NK-92 treated with Interleukin-12 subunit alpha and Interleukin-12 subunit beta, amount 100 ng/mL, for 24 hours (cell line): ENCODE data around the gene GTPBP1.

Experiments used
- DNase-seq: peaks from one replicate; lab custom pipeline; 2025; lab: John Stamatoyannopoulos, UW

Gene GTPBP1

GRCh38 chr22:38704654-38705234, 1.0 kb upstream of the GTPBP1 start:
- DNase-seq = no peak

GRCh38 chr22:38706101-38706900, 557 bp downstream of the GTPBP1 start:
- peak; percentile 42 for DNase-seq

- DNase-seq = no peak
Measured at GRCh38 chr22:38706901-38707195, 1.1 kb downstream of the GTPBP1 start.

GRCh38 chr22:38707346-38707745, 1.6 kb downstream of the GTPBP1 start:
- DNase-seq = no peak

DNA sequence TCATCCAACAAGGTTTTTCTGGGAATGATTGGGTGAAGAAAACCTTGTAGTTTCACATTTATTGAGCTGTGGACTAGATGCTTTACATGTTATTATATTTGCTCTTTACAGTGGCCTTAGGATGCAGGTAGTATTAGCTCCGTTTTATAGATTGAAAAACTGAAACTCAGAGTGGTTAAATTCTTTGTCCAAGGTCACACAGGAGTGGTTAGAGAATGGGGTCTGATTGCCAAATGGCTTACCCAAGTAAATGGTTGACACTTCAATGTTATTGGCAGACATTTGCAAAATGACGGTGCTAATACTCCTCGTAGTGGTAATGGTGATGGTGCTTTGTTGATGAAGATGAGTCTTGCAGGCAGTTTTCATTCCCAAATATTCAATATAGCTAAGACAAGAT, 2.2 kb downstream of the GTPBP1 start:
- no peak for DNase-seq

GRCh38 chr22:38709306-38709705, 3.6 kb downstream of the GTPBP1 start:
- no peak for DNase-seq

DNA sequence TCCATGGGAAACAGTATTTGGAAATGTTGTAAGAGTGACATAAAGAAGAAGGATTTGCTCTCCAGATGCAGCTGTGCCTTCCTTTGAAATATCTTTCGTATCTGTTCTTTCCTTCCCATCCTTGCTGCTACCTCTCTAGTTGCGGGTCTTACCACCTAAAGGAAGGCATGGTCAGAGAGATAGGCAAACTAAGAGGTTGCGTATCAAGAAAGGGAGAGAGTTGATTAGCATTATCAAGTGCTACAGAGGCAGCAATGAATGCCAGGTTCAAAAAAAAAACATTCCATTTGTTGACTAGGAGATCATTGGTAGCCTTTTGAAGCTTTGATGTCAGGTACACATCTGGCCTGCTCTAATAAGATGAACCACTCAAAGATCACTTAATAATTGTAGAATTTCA, 4.6 kb downstream of the GTPBP1 start:
- no peak for DNase-seq

DNA sequence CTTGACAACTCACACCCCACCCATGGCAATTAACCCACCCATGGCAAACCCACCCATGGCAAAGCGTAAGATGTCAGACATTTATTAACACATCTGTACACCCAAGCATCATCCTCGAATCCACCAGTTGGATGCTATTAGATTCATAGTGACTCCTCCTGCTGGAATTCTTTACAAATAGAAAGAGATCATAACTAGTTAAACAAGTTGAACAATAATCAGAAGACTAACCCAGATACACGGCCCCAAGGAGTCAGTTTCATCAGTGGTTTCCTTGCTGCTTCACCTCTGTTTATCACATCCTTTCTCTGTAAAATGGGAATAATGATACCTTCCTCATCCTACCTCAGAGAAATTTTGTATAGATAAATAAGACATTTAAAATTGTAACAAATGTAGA, 5.1 kb downstream of the GTPBP1 start:
- DNase-seq = no peak

DNA sequence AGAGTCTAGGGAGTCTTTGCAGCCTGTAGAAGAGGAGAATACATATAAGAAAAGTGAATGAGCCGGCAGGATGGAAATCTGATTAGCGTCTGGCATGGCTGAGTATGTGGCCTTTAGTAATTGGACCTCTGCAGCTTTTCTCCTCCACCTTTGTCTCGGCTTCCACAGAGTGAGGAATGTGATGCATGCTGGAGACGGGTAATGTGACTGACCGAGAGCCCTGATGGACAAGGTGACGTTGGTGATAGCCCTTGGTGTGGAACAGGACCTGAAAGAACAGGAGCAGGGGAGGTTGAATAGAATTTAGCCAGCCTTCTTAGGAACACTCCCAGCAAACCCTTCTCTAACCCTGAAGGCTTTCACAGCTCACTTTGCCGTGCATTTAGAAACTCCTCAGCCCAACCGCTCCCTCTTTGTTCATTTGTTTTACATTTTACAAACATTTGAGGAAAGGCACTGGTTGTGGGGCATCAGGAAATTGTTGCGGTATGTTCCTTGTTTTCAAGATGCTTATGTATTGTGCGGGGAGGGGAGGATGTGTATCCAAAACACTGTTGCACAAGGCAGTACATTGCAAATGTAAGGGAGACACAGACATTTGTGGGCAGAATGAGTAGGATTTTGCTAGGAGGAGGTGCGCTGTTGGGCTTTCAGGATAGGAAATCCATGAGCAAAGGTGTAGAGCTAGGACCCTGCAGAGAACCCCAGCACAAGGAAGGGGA, 6.9 kb downstream of the GTPBP1 start:
- no peak for DNase-seq

DNA sequence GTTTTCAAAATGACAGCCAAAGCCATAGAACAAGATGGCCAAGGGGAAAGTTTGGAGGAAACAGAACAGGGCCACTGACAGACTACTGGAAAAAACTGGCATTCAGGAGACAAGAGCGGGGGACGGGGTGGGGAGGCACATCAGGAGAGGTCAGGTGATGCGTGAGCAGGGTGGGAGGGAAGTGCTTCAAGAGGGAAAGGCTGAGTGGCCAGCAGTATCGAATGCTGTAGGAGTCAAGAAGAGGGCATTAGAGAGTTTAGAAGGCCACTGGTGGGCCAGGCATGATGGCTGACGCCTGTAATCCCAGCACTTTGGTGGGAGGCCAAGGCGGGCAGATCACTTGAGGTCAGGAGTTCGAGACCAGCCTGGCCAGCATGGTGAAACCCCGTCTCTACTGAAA, 8.2 kb downstream of the GTPBP1 start:
- DNase-seq = no peak

DNA sequence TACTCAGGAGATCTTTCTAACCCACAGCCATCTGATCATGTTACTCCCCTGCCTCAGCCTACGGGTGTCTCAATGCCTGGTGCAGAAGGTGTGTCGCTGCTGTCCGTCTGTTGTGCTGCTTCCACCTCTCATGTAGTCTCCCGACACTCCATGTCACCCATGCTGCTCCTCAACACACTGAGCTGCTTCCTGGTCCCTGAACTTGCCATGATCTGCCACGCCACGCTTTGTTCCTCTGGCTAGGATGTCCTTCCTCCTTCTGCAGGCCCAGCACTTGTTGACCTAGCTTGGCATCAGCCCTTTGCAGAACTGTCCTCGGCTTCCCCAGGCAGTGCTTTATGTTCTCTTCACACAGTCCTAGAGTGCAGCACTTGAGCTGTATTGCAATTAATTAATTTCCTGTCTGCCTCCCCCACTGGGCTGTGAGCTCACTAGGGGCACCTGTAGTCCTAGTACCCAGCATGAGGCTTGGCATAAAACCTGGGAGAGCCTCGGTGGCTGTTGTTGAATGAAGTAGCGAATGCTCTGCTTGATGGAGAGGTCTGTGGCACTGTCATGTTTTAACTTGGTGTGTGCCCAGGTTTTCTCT, 9.5 kb downstream of the GTPBP1 start:
- no peak for DNase-seq

GRCh38 chr22:38715852-38716251, 10.1 kb downstream of the GTPBP1 start:
- no peak for DNase-seq

GRCh38 chr22:38716271-38716670, 10.5 kb downstream of the GTPBP1 start:
- no peak for DNase-seq

GRCh38 chr22:38716826-38717225, 11.1 kb downstream of the GTPBP1 start:
- no peak for DNase-seq

DNA sequence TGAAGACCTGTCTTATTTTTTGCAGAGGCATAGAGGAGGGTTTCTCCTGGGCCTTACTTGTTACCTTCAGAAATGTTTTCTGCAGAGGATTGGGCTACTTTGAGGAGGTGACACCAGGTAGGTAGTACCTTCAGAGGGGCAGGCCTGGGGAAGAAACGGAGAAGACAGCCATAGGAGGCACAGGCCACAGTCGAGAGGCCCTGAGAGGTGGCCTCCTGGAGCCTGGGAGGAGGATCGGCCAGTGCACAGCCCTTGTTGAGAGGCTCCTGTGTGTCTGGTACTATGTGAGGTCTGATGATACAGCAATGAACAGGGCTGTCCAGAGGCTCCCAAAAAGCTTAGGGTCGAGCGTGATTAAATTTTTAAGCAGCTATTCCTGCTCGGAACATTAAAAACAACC, 11.5 kb downstream of the GTPBP1 start:
- DNase-seq = no peak

GRCh38 chr22:38718414-38718813, 12.7 kb downstream of the GTPBP1 start:
- no peak for DNase-seq

GRCh38 chr22:38719196-38719595, 13.5 kb downstream of the GTPBP1 start:
- DNase-seq = no peak

DNA sequence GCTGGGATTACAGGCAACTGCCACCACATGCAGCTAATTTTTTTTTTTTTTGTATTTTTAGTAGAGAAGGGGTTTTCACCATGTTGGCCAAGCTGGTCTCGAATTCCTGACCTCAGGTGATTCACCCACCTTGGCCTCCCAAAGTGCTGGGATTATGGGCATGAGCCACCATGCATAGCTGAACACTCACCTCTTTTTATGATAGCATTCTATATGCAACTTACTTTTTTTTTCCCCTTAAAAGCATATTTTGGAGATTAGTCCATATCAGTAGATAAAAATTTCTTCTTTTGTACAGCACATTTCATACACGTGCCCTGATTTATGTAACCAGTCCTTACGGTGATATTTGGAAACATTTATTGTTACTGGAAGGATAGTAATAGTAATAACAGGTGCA, 14.6 kb downstream of the GTPBP1 start:
- no peak for DNase-seq

DNA sequence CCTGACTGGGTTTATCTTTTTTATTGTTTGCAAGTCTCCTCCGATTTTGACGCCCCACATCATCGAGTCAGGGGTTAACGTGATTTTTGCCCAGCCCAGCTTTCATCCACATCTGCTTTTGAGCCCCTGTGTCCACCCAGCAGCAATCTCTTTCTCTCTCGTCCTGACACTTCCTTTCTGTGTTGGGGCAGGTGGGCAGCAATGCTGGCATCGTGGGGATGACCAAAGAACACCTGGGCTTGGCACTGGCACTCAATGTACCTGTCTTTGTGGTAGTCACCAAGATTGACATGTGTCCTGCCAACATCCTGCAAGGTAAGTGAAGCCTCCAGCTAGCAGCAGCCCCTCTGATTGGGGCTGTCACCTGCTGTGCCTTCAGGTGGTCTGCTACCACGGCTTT, 15.8 kb downstream of the GTPBP1 start:
- no peak for DNase-seq

- no peak for DNase-seq
Measured at GRCh38 chr22:38724176-38724575, 18.4 kb downstream of the GTPBP1 start.

DNA sequence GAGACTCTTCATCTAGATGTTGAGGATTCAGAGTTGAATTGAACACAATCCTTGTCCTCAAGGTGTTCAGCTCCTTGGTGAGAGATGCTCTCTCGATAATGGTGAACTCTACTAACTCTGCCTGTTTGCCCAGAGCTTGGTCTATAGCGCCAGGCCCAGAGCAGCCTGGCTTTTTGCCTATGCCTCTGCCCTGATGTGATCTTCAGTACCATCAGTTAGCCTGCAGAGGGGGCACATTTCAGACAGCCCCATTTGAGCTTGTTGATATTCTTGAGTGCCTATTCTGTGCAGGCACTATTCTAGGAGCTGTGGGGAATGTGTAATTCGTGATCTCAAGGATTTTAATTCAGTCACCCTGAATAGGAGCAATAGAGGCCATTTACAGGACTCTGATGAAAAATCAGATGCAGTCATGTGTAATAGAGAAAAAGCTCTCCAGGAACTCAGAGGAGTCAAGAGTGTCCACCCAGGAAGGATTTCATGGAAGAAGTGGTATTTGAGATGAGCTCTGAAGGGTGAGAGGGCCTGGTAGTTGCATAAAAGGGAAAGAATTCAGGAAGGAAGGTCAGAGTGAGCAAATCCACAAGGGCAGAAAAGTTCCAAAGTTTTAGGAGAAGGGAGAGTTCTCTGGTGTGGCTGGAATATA, 19.3 kb downstream of the GTPBP1 start:
- DNase-seq = no peak

DNA sequence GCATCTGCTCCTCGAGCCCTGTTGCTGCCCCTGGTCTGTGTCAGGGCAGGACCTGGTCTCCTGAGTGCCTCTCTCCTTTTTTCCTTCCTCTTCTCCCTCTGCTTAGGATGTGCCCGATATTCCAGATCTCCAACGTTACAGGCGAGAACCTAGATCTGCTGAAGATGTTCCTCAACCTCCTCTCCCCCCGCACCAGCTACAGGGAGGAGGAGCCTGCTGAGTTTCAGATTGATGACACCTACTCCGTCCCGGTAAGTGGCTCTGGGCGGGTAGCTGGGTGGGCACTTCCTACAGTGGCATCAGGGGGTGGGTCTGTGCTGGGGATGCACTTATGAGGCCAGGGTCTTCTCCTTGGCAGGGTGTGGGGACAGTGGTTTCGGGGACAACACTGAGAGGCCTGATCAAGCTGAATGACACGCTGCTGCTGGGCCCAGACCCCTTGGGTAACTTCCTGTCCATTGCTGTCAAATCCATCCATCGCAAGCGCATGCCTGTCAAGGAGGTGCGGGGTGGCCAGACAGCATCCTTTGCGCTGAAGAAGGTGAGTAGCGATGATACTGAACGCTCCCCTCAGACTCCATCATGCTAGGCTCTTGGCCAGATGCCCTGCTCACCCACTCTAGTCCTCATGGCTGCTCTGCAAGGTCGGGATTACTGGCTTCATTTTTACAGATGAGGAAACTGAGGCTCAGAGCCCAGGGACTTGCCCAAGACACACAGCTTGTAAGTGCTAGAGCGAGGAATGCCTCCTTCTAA, 20.3 kb downstream of the GTPBP1 start:
- DNase-seq = no peak
